H1 (cell line): ENCODE data around the gene NEUROD4. TPM values are rescaled to one million over a fixed set of nuclear protein-coding genes. Genes with fewer than 3 reads are reported as not detected.

Source experiments
- ATF2 ChIP-seq: IDR thresholded peaks from 2 replicates; pipeline ENCODE4 v1.6.1; 2012; ENCODE audit warnings: low read length, inconsistent platforms
- E2F6 ChIP-seq: IDR thresholded peaks from 2 replicates; pipeline ENCODE4 v1.6.1; 2012; ENCODE audit warnings: inconsistent platforms
- GTF2F1 ChIP-seq: IDR thresholded peaks from 2 replicates; pipeline ENCODE4 v1.6.1; 2012; ENCODE audit warnings: low read depth, low read length, improper control_type of control experiment, borderline replicate concordance
- MAX ChIP-seq: IDR thresholded peaks from 2 replicates; pipeline ENCODE4 v1.6.1; 2012; ENCODE audit warnings: inconsistent platforms
- POLR2AphosphoS5 ChIP-seq: IDR thresholded peaks from 2 replicates; pipeline ENCODE4 v1.6.1; 2011; ENCODE audit warnings: low read depth, low read length
- SP1 ChIP-seq: IDR thresholded peaks from 2 replicates; pipeline ENCODE4 v1.6.1; 2011; ENCODE audit warnings: low read depth, low read length
- SUZ12 ChIP-seq: fragments of 200-600 bp; sonication (generic); IDR thresholded peaks from 2 replicates; pipeline ENCODE4 v1.6.1; 2012; ENCODE audit warnings: mild to moderate bottlenecking, inconsistent platforms, low read length, moderate library complexity, mixed read lengths
- TBP ChIP-seq: IDR thresholded peaks from 2 replicates; pipeline ENCODE4 v1.6.1; 2011; ENCODE audit warnings: low read depth, low read length, improper control_type of control experiment
- polyA plus RNA-seq, 7 experiments: library from polyadenylated mRNA; depleted of rRNA in 3 of 7; stranded (reverse) in 5 of 7; unstranded in 2 of 7; fragments of >200 nt in 5 of 7; fragments of 200-250 nt in 2 of 7; gene quantifications; 1 replicate in 5 of 7; 2 replicates in 1 of 7; 4 replicates in 1 of 7; pipeline versions ENCODE4 v1.2.1 to v1.2.3, GENCODE V29; 2011 to 2013; ENCODE audit warnings: missing spikeins in 2 of 7, mixed read lengths in 2 of 7
- total RNA-seq: library from RNA; stranded (reverse); fragmentation: NEBNext Ultra II Directional; extraction: Animal tissue kit (Norgen Biotek cat#: 25700); gene quantifications from 2 replicates; pipeline ENCODE4 v1.2.1, GENCODE V29; 2021
- TF ChIP-seq, protein P1 (sequence below): fragments of 300-600 bp; sonication (generic); IDR thresholded peaks from 2 replicates; pipeline ENCODE4 v1.7.1; 2012; ENCODE audit warnings: low read length, moderate library complexity, mild to moderate bottlenecking, inconsistent platforms; ENCODE audit not compliant: insufficient replicate concordance

The NEUROD4 gene
- total and polyA plus RNA-seq, 2 of the 8 experiments (the other 6 are each of a cell fraction or from before 2014, with no cell fraction given): not detected

DNA sequence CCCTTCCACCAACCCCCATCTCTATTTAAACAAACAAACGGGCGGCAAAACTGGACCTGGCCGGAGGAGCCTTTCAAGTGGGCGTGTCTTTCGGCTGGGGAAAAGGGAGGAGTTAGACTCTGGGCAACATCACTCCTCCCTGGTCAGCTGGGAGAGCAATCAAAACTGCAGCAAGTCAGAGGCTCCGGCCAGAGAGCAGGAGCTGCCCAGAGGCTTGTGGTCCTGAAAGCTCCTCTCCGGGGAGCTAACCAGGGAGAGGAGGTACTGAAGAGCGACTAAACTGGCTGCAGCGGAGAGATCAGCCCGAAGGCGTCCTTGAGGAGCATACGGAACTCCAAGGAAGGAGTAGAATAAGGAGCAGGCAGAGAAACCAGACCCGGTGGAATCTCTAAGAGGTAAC is at the start of gene NEUROD4 (continued):
- TF ChIP-seq SP1 (peak; percentile 71; the same call in 1 of the 2 replicates), ATF2 (peak; percentile 80; the same call in 1 of the 2 replicates), E2F6 (peak; percentile 44; the same call in 1 of the 2 replicates), POLR2AphosphoS5 (peak; percentile 37; the same call in 1 of the 2 replicates), TBP (peak; percentile 35; the same call in 1 of the 2 replicates), GTF2F1 (no peak), SUZ12 (no peak), MAX (0 out of 2 replicates have a peak, but pooled peaks have one; percentile 34)
- TF ChIP-seq, protein P1, sequence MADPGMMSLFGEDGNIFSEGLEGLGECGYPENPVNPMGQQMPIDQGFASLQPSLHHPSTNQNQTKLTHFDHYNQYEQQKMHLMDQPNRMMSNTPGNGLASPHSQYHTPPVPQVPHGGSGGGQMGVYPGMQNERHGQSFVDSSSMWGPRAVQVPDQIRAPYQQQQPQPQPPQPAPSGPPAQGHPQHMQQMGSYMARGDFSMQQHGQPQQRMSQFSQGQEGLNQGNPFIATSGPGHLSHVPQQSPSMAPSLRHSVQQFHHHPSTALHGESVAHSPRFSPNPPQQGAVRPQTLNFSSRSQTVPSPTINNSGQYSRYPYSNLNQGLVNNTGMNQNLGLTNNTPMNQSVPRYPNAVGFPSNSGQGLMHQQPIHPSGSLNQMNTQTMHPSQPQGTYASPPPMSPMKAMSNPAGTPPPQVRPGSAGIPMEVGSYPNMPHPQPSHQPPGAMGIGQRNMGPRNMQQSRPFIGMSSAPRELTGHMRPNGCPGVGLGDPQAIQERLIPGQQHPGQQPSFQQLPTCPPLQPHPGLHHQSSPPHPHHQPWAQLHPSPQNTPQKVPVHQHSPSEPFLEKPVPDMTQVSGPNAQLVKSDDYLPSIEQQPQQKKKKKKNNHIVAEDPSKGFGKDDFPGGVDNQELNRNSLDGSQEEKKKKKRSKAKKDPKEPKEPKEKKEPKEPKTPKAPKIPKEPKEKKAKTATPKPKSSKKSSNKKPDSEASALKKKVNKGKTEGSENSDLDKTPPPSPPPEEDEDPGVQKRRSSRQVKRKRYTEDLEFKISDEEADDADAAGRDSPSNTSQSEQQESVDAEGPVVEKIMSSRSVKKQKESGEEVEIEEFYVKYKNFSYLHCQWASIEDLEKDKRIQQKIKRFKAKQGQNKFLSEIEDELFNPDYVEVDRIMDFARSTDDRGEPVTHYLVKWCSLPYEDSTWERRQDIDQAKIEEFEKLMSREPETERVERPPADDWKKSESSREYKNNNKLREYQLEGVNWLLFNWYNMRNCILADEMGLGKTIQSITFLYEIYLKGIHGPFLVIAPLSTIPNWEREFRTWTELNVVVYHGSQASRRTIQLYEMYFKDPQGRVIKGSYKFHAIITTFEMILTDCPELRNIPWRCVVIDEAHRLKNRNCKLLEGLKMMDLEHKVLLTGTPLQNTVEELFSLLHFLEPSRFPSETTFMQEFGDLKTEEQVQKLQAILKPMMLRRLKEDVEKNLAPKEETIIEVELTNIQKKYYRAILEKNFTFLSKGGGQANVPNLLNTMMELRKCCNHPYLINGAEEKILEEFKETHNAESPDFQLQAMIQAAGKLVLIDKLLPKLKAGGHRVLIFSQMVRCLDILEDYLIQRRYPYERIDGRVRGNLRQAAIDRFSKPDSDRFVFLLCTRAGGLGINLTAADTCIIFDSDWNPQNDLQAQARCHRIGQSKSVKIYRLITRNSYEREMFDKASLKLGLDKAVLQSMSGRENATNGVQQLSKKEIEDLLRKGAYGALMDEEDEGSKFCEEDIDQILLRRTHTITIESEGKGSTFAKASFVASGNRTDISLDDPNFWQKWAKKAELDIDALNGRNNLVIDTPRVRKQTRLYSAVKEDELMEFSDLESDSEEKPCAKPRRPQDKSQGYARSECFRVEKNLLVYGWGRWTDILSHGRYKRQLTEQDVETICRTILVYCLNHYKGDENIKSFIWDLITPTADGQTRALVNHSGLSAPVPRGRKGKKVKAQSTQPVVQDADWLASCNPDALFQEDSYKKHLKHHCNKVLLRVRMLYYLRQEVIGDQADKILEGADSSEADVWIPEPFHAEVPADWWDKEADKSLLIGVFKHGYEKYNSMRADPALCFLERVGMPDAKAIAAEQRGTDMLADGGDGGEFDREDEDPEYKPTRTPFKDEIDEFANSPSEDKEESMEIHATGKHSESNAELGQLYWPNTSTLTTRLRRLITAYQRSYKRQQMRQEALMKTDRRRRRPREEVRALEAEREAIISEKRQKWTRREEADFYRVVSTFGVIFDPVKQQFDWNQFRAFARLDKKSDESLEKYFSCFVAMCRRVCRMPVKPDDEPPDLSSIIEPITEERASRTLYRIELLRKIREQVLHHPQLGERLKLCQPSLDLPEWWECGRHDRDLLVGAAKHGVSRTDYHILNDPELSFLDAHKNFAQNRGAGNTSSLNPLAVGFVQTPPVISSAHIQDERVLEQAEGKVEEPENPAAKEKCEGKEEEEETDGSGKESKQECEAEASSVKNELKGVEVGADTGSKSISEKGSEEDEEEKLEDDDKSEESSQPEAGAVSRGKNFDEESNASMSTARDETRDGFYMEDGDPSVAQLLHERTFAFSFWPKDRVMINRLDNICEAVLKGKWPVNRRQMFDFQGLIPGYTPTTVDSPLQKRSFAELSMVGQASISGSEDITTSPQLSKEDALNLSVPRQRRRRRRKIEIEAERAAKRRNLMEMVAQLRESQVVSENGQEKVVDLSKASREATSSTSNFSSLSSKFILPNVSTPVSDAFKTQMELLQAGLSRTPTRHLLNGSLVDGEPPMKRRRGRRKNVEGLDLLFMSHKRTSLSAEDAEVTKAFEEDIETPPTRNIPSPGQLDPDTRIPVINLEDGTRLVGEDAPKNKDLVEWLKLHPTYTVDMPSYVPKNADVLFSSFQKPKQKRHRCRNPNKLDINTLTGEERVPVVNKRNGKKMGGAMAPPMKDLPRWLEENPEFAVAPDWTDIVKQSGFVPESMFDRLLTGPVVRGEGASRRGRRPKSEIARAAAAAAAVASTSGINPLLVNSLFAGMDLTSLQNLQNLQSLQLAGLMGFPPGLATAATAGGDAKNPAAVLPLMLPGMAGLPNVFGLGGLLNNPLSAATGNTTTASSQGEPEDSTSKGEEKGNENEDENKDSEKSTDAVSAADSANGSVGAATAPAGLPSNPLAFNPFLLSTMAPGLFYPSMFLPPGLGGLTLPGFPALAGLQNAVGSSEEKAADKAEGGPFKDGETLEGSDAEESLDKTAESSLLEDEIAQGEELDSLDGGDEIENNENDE: no peak
